Testis (tissue), 2 donors: ENCODE results near the gene ZFYVE21.

ENCODE experiments used
- CTCF ChIP-seq, 3 experiments: fragments of 450-650 bp in 2 of 3; fragments of 200-600 bp in 1 of 3; sonication (generic) in 1 of 3; IDR thresholded peaks; one replicate each; pipeline ENCODE4 v1.5.1; 2016 to 2019; ENCODE audit warnings: antibody characterized with exemption in 3 of 3, mild to moderate bottlenecking in 2 of 3, moderate library complexity in 1 of 3
- POLR2A ChIP-seq: fragments of 450-650 bp; IDR thresholded peaks from one replicate; pipeline ENCODE4 v1.6.1; 2017; ENCODE audit warnings: antibody characterized with exemption, mild to moderate bottlenecking, moderate library complexity

- no peak for TF ChIP-seq CTCF (IDR thresholded peaks at IDR 0.05)
- no peak for TF ChIP-seq POLR2A
These were observed 1.4 kb upstream of the ZFYVE21 start for GRCh38 chr14:103714063-103714724.
